GM19397 (cell line): ENCODE measurements around the gene FDX2.
A peak's percentile ranks its signal among the peaks of the same experiment; 100 is the strongest.

Source experiments
- ATAC-seq: cut with Tn5 transposase; IDR thresholded peaks from one replicate; pipeline ENCODE4 v1.9.1; 2021; ENCODE audit warnings: mild to moderate bottlenecking, moderate library complexity; ENCODE audit not compliant: unreplicated experiment

FDX2 gene

GRCh38 chr19:10333758-10334587 lies 18.2 kb upstream of the FDX2 start:
- ATAC-seq: no peak

- peak; percentile 85 for ATAC-seq
Observed at GRCh38 chr19:10332965-10333757, 17.3 kb upstream of the FDX2 start, which contains the start of gene RAVER1. TSS of gene RAVER1 (minus strand) at chr19:10333529. CDS start at chr19:10333507, 22 bp downstream.

GRCh38 chr19:10332158-10332964 lies 16.5 kb upstream of the FDX2 start:
- no peak for ATAC-seq

- no peak for ATAC-seq
Observed at GRCh38 chr19:10329555-10329954, 13.7 kb upstream of the FDX2 start.

- no peak for ATAC-seq
Observed at GRCh38 chr19:10328558-10329429, 13.0 kb upstream of the FDX2 start.

- no peak for ATAC-seq
Observed at GRCh38 chr19:10327793-10328192, 12.0 kb upstream of the FDX2 start.

GRCh38 chr19:10325732-10326131 lies 9.9 kb upstream of the FDX2 start:
- no peak for ATAC-seq

GRCh38 chr19:10321874-10322835 lies 6.3 kb upstream of the FDX2 start:
- ATAC-seq: no peak

- no peak for ATAC-seq
Observed at GRCh38 chr19:10321417-10321797, 5.6 kb upstream of the FDX2 start.

- ATAC-seq: no peak
Observed at GRCh38 chr19:10320602-10321416, 5.0 kb upstream of the FDX2 start.

GRCh38 chr19:10318807-10319682 lies 3.2 kb upstream of the FDX2 start:
- ATAC-seq: no peak

- no peak for ATAC-seq
Observed at GRCh38 chr19:10317857-10318462, 2.1 kb upstream of the FDX2 start.

GRCh38 chr19:10317045-10317856 lies 1.4 kb upstream of the FDX2 start:
- ATAC-seq: no peak

GRCh38 chr19:10316229-10317044 lies 622 bp upstream of the FDX2 start:
- no peak for ATAC-seq

GRCh38 chr19:10309423-10309822 lies 6.4 kb downstream of the FDX2 start, which contains the start of gene ZGLP1:
TSS of gene ZGLP1 (minus strand) at chr19:10309815.
- ATAC-seq: no peak
